IMR-90 (cell line): ENCODE data around the gene TIMM9. TPM values are rescaled to one million over a fixed set of nuclear protein-coding genes. Genes with fewer than 3 reads are reported as not detected.

ENCODE experiments used
- ATAC-seq: fragments of 200-7000 bp; cut with Tn5 transposase; 2 replicates; pipeline ENCODE4 v1.9.1; 2020; ENCODE audit warnings: low read depth, mild to moderate bottlenecking, moderate library complexity
- BruUV-seq: library from RNA; stranded (reverse); fragments of 400-500 nt; replicated peaks from 2 replicates; lab custom pipeline; 2021; lab: Mats Ljungman, UMichigan
- CTCF ChIA-PET: fragments of 300-600 bp; formaldehyde crosslinking; extraction: SDS; loops from one replicate; lab custom pipeline; 2021; ENCODE audit warnings: antibody characterized with exemption; lab: Yijun Ruan, JAX
- POLR2A ChIA-PET: fragments of 300-600 bp; sonication (Branson Sonifier 250); formaldehyde crosslinking; loops from one replicate; lab custom pipeline; 2022; ENCODE audit warnings: antibody characterized with exemption; ENCODE audit not compliant: unreplicated experiment; lab: Charles Lee
- DNase-seq: peaks from one replicate; pipeline ENCODE4 v3.0.0; 2013
- H2AFZ ChIP-seq: replicated peaks from 2 replicates; pipeline ENCODE3; 2013; ENCODE audit warnings: low read length, mild to moderate bottlenecking; ENCODE audit not compliant: poor library complexity
- H2AK5ac ChIP-seq: 2 replicates; pipeline ENCODE4 v1.6.1; 2013; ENCODE audit warnings: low read depth, low read length, inconsistent platforms
- H2AK9ac ChIP-seq: replicated peaks from 2 replicates; pipeline ENCODE3; 2013; ENCODE audit warnings: mild to moderate bottlenecking, low read depth, low read length, moderate library complexity; ENCODE audit not compliant: poor library complexity
- H2BK120ac ChIP-seq: 2 replicates; pipeline ENCODE4 v1.6.1; 2013; ENCODE audit warnings: low read depth, low read length, inconsistent platforms
- H2BK15ac ChIP-seq: 3 replicates; pipeline ENCODE4 v1.6.1; 2013; ENCODE audit warnings: low read depth, low read length, inconsistent platforms
- H2BK20ac ChIP-seq: 2 replicates; pipeline ENCODE4 v1.6.1; 2013; ENCODE audit warnings: low read depth, mild to moderate bottlenecking, inconsistent platforms, low read length, moderate library complexity
- H2BK5ac ChIP-seq: 2 replicates; pipeline ENCODE4 v1.6.1; 2013; ENCODE audit warnings: mild to moderate bottlenecking, low read depth, low read length, inconsistent platforms; ENCODE audit not compliant: poor library complexity, severe bottlenecking
- H3K14ac ChIP-seq: replicated peaks from 2 replicates; pipeline ENCODE4 v1.6.1; 2013; ENCODE audit warnings: low read depth, low read length, inconsistent platforms
- H3K18ac ChIP-seq: 2 replicates; pipeline ENCODE4 v1.6.1; 2013; ENCODE audit warnings: low read depth, low read length, control low read depth
- H3K23ac ChIP-seq: 2 replicates; pipeline ENCODE4 v1.6.1; 2013; ENCODE audit warnings: low read depth, low read length, inconsistent platforms
- H3K27ac ChIP-seq: 2 replicates; pipeline ENCODE4 v1.5.1; 2013; ENCODE audit warnings: mild to moderate bottlenecking, control low read depth, low read length; ENCODE audit not compliant: insufficient read depth
- H3K27me3 ChIP-seq: 2 replicates; pipeline ENCODE4 v1.6.1; 2013; ENCODE audit warnings: low read length; ENCODE audit not compliant: control insufficient read depth, insufficient read depth
- H3K36me3 ChIP-seq: 2 replicates; pipeline ENCODE4 v1.6.1; 2013; ENCODE audit warnings: low read length, mixed read lengths; ENCODE audit not compliant: control insufficient read depth, insufficient read depth
- H3K4ac ChIP-seq: 2 replicates; pipeline ENCODE4 v1.6.1; 2013; ENCODE audit warnings: low read depth, low read length, inconsistent platforms
- H3K4me1 ChIP-seq: 2 replicates; pipeline ENCODE4 v1.6.1; 2013; ENCODE audit warnings: low read length, mixed read lengths; ENCODE audit not compliant: control insufficient read depth, insufficient read depth
- H3K4me2 ChIP-seq: 2 replicates; pipeline ENCODE4 v1.6.1; 2013; ENCODE audit warnings: low read depth, mild to moderate bottlenecking, control low read depth, low read length, moderate library complexity
- H3K4me3 ChIP-seq: 2 replicates; pipeline ENCODE4 v1.5.1; 2013; ENCODE audit warnings: low read depth, mild to moderate bottlenecking, control low read depth, low read length, moderate library complexity; ENCODE audit not compliant: insufficient read depth
- H3K56ac ChIP-seq: 2 replicates; pipeline ENCODE4 v1.6.1; 2013; ENCODE audit warnings: low read length, inconsistent platforms; ENCODE audit not compliant: insufficient read depth; ENCODE audit errors: extremely low read depth
- H3K79me1 ChIP-seq, 2 experiments: 2 replicates each; pipeline ENCODE4 v1.6.1; 2013; ENCODE audit warnings: low read length in 2 of 2, inconsistent platforms in 1 of 2, low read depth in 1 of 2
- H3K9ac ChIP-seq: 2 replicates; pipeline ENCODE4 v1.6.1; 2013; ENCODE audit warnings: low read depth, low read length, control low read depth
- H3K9me1 ChIP-seq: 2 replicates; pipeline ENCODE4 v1.6.1; 2013; ENCODE audit warnings: low read length, inconsistent platforms; ENCODE audit not compliant: insufficient read depth
- H3K9me3 ChIP-seq: 2 replicates; pipeline ENCODE4 v1.6.1; 2013; ENCODE audit warnings: low read length; ENCODE audit not compliant: control insufficient read depth, insufficient read depth
- H4K20me1 ChIP-seq: 2 replicates; pipeline ENCODE4 v1.6.1; 2013; ENCODE audit warnings: low read length, inconsistent platforms; ENCODE audit not compliant: insufficient read depth
- H4K5ac ChIP-seq: 2 replicates; pipeline ENCODE4 v1.6.1; 2013; ENCODE audit warnings: mild to moderate bottlenecking, low read depth, low read length, control low read depth
- H4K8ac ChIP-seq, 2 experiments: 2 replicates each; pipeline ENCODE4 v1.6.1; 2013; ENCODE audit warnings: low read depth in 2 of 2, low read length in 2 of 2, control low read depth in 1 of 2, inconsistent platforms in 1 of 2
- H4K91ac ChIP-seq: 2 replicates; pipeline ENCODE4 v1.6.1; 2013; ENCODE audit warnings: low read depth, low read length, inconsistent platforms; ENCODE audit not compliant: insufficient read depth
- BHLHE40 ChIP-seq: fragments of 150-350 bp; IDR thresholded peaks from 2 replicates; pipeline ENCODE4 v1.6.1; 2016; ENCODE audit warnings: mild to moderate bottlenecking, low read depth, low read length
- CEBPB ChIP-seq: IDR thresholded peaks from 2 replicates; pipeline ENCODE4 v1.6.1; 2012; ENCODE audit warnings: low read depth, low read length, improper control_type of control experiment
- CHD1 ChIP-seq: IDR thresholded peaks from 2 replicates; pipeline ENCODE4 v1.6.1; 2012; ENCODE audit warnings: low read depth, low read length, improper control_type of control experiment
- MAFK ChIP-seq: IDR thresholded peaks from 2 replicates; pipeline ENCODE4 v1.6.1; 2012; ENCODE audit warnings: low read depth, low read length, improper control_type of control experiment
- MAZ ChIP-seq: IDR thresholded peaks from 2 replicates; pipeline ENCODE4 v1.6.1; 2012; ENCODE audit warnings: low read depth, mild to moderate bottlenecking, low read length, improper control_type of control experiment, moderate library complexity, borderline replicate concordance
- NFE2L2 ChIP-seq: fragments of 150-350 bp; IDR thresholded peaks from 2 replicates; pipeline ENCODE4 v1.6.1; 2016; ENCODE audit warnings: low read depth, mild to moderate bottlenecking, low read length
- POLR2A ChIP-seq: IDR thresholded peaks from 2 replicates; pipeline ENCODE4 v1.6.1; 2012; ENCODE audit warnings: mild to moderate bottlenecking, low read depth, low read length
- RAD21 ChIP-seq: IDR thresholded peaks from 2 replicates; pipeline ENCODE4 v1.6.1; 2012; ENCODE audit warnings: low read length, improper control_type of control experiment
- RCOR1 ChIP-seq: IDR thresholded peaks from 2 replicates; pipeline ENCODE4 v1.6.1; 2012; ENCODE audit warnings: mild to moderate bottlenecking, low read length, improper control_type of control experiment; ENCODE audit not compliant: insufficient replicate concordance
- RFX5 ChIP-seq: IDR thresholded peaks from 2 replicates; pipeline ENCODE4 v1.8.0; 2012; ENCODE audit warnings: low read depth, mild to moderate bottlenecking, low read length, moderate library complexity
- SMC3 ChIP-seq: fragments of 150-350 bp; IDR thresholded peaks from 2 replicates; pipeline ENCODE4 v1.6.1; 2016; ENCODE audit warnings: low read depth, mild to moderate bottlenecking, antibody characterized with exemption, low read length, moderate library complexity
- WGBS, 2 experiments: methylation state at CpG; one replicate each; pipeline versions ENCODE4 v1.1.5 to v1.1.7; 2013; ENCODE audit warnings: missing lambda C conversion rate in 2 of 2; ENCODE audit not compliant: insufficient read length in 1 of 2; ENCODE audit errors: extremely low coverage in 2 of 2; 5-methylcytosine and 5-hydroxymethylcytosine counted together
- dilution Hi-C: fragments of 300-500 bp; cut with HindIII; formaldehyde crosslinking; loops from one replicate; pipeline ENCODE4 v1.14.3; 2018; ENCODE audit warnings: low sequenced_read_pairs; ENCODE audit not compliant: unreplicated experiment
- in situ Hi-C: fragments of 300-500 bp; cut with MboI; formaldehyde crosslinking; loops from 3 replicates; pipeline ENCODE4 v1.14.3; 2019; ENCODE audit warnings: low sequenced_read_pairs, inconsistent platforms, mixed read lengths
- intact Hi-C: fragments of 100-400 bp; cut with micrococcal nuclease; formaldehyde crosslinking; loops from 2 replicates; pipeline ENCODE4 v1.10.0; 2022
- polyA plus RNA-seq, 3 experiments: library from polyadenylated mRNA; depleted of rRNA; stranded (reverse); fragments of >200 nt; gene quantifications; 2 replicates each; pipeline ENCODE4 v1.2.3, GENCODE V29; 2012; ENCODE audit warnings: low replicate concordance in 1 of 3
- total RNA-seq: library from RNA; depleted of rRNA; stranded (reverse); fragments of >200 nt; gene quantifications from 2 replicates; pipeline ENCODE4 v1.2.3, GENCODE V29; 2012
- TF ChIP-seq, protein P1 (sequence below): fragments of 150-350 bp; IDR thresholded peaks from 2 replicates; pipeline ENCODE4 v1.6.1; 2016; ENCODE audit warnings: low read depth, mild to moderate bottlenecking, low read length, moderate library complexity, borderline replicate concordance
- TF ChIP-seq, protein P2 (sequence below): conservative IDR thresholded peaks from 2 replicates; pipeline ENCODE4 v1.5.1; 2012; ENCODE audit warnings: mild to moderate bottlenecking, low read depth, low read length, improper control_type of control experiment
- TF ChIP-seq, protein P3 (sequence below): fragments of 150-350 bp; IDR thresholded peaks from 2 replicates; pipeline ENCODE4 v1.6.1; 2017; ENCODE audit warnings: mild to moderate bottlenecking, antibody characterized with exemption, low read length, low read depth

TIMM9 gene
- total and polyA plus RNA-seq, 2 of the 4 experiments (the other 2 are of a cell fraction) = 23.7 to 27.8 TPM

DNA sequence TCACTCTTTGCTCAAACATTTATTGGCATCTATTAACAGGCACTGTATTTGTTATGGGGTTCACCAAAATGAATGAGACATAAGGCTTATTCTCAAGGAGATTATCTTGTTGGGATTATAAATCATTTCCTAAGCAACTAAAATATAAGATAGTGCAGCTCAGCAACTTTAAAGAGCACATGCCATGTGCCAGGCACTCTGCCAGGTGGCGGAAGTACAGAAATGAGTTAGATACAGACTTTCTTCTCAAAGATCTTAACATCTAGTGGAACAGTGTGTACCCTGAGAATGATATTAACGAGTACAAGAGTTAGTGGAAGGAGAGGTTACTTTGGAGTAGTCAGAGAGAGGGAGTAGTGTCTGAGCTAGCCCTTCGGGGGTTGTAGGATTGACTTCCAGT, 60.0 kb downstream of the TIMM9 start:
- intact Hi-C loops (no loop called here), dilution Hi-C loops (no loop called here), in situ Hi-C loops (no loop called here)
- no peak overlapping the region for H2AK9ac ChIP-seq
- no peak overlapping the region for H3K27ac ChIP-seq
- H3K4me2 ChIP-seq = no peak overlapping the region
- BruUV-seq = no TSS peak
- H3K36me3 ChIP-seq = peaks cover 27% of the 10 kb centered on the region
- no peak overlapping the region for H3K18ac ChIP-seq
- no peak overlapping the region for H3K23ac ChIP-seq
- H2BK15ac ChIP-seq = no peak overlapping the region
- TF ChIP-seq RCOR1 = no peak
- TF ChIP-seq, protein P1, sequence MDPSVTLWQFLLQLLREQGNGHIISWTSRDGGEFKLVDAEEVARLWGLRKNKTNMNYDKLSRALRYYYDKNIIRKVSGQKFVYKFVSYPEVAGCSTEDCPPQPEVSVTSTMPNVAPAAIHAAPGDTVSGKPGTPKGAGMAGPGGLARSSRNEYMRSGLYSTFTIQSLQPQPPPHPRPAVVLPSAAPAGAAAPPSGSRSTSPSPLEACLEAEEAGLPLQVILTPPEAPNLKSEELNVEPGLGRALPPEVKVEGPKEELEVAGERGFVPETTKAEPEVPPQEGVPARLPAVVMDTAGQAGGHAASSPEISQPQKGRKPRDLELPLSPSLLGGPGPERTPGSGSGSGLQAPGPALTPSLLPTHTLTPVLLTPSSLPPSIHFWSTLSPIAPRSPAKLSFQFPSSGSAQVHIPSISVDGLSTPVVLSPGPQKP = no peak
- TF ChIP-seq NFE2L2 = no peak
- no peak for TF ChIP-seq MAZ
- TF ChIP-seq MAFK = no peak
- TF ChIP-seq, protein P2, sequence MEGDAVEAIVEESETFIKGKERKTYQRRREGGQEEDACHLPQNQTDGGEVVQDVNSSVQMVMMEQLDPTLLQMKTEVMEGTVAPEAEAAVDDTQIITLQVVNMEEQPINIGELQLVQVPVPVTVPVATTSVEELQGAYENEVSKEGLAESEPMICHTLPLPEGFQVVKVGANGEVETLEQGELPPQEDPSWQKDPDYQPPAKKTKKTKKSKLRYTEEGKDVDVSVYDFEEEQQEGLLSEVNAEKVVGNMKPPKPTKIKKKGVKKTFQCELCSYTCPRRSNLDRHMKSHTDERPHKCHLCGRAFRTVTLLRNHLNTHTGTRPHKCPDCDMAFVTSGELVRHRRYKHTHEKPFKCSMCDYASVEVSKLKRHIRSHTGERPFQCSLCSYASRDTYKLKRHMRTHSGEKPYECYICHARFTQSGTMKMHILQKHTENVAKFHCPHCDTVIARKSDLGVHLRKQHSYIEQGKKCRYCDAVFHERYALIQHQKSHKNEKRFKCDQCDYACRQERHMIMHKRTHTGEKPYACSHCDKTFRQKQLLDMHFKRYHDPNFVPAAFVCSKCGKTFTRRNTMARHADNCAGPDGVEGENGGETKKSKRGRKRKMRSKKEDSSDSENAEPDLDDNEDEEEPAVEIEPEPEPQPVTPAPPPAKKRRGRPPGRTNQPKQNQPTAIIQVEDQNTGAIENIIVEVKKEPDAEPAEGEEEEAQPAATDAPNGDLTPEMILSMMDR = no peak
- TF ChIP-seq, protein P3, sequence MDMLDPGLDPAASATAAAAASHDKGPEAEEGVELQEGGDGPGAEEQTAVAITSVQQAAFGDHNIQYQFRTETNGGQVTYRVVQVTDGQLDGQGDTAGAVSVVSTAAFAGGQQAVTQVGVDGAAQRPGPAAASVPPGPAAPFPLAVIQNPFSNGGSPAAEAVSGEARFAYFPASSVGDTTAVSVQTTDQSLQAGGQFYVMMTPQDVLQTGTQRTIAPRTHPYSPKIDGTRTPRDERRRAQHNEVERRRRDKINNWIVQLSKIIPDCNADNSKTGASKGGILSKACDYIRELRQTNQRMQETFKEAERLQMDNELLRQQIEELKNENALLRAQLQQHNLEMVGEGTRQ = no peak
- no peak for TF ChIP-seq SMC3
- TF ChIP-seq POLR2A = no peak
- TF ChIP-seq CEBPB = no peak
- no peak for TF ChIP-seq RFX5
- no peak for TF ChIP-seq BHLHE40
- TF ChIP-seq RAD21 = no peak
- TF ChIP-seq CHD1 = no peak
- H2BK5ac ChIP-seq = no peak overlapping the region
- H2AFZ ChIP-seq = no peak overlapping the region
- H3K9me3 ChIP-seq = no peaks in the 10 kb centered on the region
- H4K5ac ChIP-seq = no peak overlapping the region
- no peak overlapping the region for H4K91ac ChIP-seq
- DNase-seq (no peak), ATAC-seq (no peak)
- H3K79me1 ChIP-seq = no peaks in the 10 kb centered on the region; a peak in 1 of 4 replicates
- no peaks in the 10 kb centered on the region for H4K20me1 ChIP-seq
- H3K9me1 ChIP-seq = no peaks in the 10 kb centered on the region
- H3K4me3 ChIP-seq = no peak overlapping the region
- H2AK5ac ChIP-seq = no peak overlapping the region
- H4K8ac ChIP-seq = no peak overlapping the region
- ChIA-PET POLR2A (no interaction called here), CTCF (no interaction called here)
- H3K4ac ChIP-seq = no peak overlapping the region
- no peak overlapping the region for H3K14ac ChIP-seq
- no peak overlapping the region for H3K9ac ChIP-seq
- no peak overlapping the region for H2BK20ac ChIP-seq
- no peaks in the 10 kb centered on the region for H3K27me3 ChIP-seq
- H3K56ac ChIP-seq = no peak overlapping the region
- H2BK120ac ChIP-seq = no peak overlapping the region
- no peaks in the 10 kb centered on the region for H3K4me1 ChIP-seq
- 100% methylated on average over 1 of the region's 3 CpGs; no CpG with 5 or more reads in 1 of the 2 experiments for WGBS, 2 experiments
